Cardiac muscle cell (in vitro differentiated cells and primary cell): ENCODE measurements around the gene SLC25A52. TPM values are rescaled to one million over a fixed set of nuclear protein-coding genes. Genes with fewer than 3 reads are reported as not detected.
"Not testable (repeated sequence)": the region's sequence is repeated elsewhere in the genome, so short reads cannot be mapped to it uniquely, and the experiment has no call there.

Source experiments
- DNase-seq, 2 donors: peaks; one replicate each; pipeline versions ENCODE4 v3.0.0 to v3.0.0-alpha.2; 2010 to 2017; ENCODE audit warnings: low read depth in 1 of 2, low spot score in 1 of 2
- H3K27ac ChIP-seq: fragments of 200-600 bp; sonication (generic); 2 replicates; pipeline ENCODE4 v1.5.1; 2016
- H3K27me3 ChIP-seq: fragments of 200-600 bp; sonication (generic); 2 replicates; pipeline ENCODE4 v1.6.0; 2016; ENCODE audit warnings: control low read depth
- H3K36me3 ChIP-seq: fragments of 200-600 bp; sonication (generic); 2 replicates; pipeline ENCODE4 v1.5.1; 2016; ENCODE audit warnings: control low read depth
- H3K4me1 ChIP-seq: fragments of 200-600 bp; sonication (generic); 2 replicates; pipeline ENCODE4 v1.8.1; 2017; ENCODE audit warnings: low read depth, mild to moderate bottlenecking, mixed run types
- H3K4me3 ChIP-seq: fragments of 200-600 bp; sonication (generic); 2 replicates; pipeline ENCODE4 v1.5.1; 2016; ENCODE audit warnings: mild to moderate bottlenecking
- H3K9me3 ChIP-seq: fragments of 200-600 bp; sonication (generic); 2 replicates; pipeline ENCODE4 v1.5.1; 2017; ENCODE audit warnings: low read depth, mild to moderate bottlenecking, control low read depth
- polyA plus RNA-seq: library from polyadenylated mRNA; unstranded; fragments of >200 nt; fragmentation: Nextera tagmentation; extraction: Ambion mirVana; gene quantifications from 2 replicates; pipeline ENCODE4 v1.2.1, GENCODE V29; 2016
- total RNA-seq: library from RNA; depleted of rRNA; stranded (reverse); fragments of >200 nt; gene quantifications from 2 replicates; pipeline ENCODE4 v1.2.3, GENCODE V29; 2016
- TF ChIP-seq, protein P1 (sequence below): IDR thresholded peaks from 2 replicates; pipeline ENCODE4 v1.5.1; 2012; ENCODE audit warnings: low read depth, mild to moderate bottlenecking, low read length

SLC25A52 gene
- total and polyA plus RNA-seq, 2 experiments from 2014 or later = not detected

DNA sequence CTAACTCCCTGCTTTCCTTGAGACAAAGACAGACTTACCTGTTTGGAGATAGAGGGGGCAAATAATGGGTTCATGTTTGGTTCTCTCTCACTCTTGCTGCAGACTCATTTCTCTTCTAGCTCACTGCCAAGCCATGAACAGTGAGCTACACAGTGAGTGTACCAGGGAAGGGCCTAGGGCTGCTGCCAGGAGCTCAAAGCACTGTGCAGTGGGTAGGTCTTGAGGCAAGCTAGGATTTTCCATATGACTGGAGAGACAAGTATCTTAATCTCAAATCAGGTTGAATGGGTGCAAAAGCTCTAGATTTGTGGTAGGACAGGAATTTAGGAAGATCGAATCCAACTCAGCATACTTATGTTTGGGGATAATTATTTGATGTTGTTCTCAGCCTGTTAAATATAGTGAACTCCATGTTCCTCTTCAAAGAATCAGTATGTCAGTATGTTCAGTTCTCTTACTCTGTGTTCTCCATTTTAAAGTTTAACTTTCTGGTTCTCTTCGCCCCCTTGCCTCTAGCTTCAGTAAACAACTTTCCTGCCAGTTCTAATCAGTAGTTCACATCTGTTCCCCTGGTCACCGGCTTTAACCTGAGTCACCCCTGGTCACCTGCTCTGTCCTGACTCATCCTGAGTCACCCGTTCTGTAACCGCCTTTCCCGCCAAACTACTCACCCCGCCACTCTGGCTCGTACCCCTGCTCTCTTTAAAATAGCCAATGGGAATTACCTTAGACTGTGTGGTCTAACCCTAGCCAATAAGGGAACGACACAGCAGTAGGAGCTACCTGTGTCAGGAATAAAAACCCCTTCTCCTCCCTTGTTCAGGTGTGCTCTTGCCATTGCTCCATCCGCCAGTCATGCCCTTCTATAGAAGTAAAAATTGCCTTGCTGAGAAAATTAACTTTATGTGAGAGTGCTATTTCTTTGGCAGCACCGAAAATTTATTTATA, 21.9 kb downstream of the SLC25A52 start:
- Histone ChIP-seq H3K36me3 (no peaks in the 10 kb centered on the region), H3K4me1 (no peaks in the 10 kb centered on the region), H3K4me3 (no peak overlapping the region), H3K27ac (no peak overlapping the region), H3K27me3 (no peaks in the 10 kb centered on the region), H3K9me3 (no peaks in the 10 kb centered on the region)
- TF ChIP-seq, protein P1, sequence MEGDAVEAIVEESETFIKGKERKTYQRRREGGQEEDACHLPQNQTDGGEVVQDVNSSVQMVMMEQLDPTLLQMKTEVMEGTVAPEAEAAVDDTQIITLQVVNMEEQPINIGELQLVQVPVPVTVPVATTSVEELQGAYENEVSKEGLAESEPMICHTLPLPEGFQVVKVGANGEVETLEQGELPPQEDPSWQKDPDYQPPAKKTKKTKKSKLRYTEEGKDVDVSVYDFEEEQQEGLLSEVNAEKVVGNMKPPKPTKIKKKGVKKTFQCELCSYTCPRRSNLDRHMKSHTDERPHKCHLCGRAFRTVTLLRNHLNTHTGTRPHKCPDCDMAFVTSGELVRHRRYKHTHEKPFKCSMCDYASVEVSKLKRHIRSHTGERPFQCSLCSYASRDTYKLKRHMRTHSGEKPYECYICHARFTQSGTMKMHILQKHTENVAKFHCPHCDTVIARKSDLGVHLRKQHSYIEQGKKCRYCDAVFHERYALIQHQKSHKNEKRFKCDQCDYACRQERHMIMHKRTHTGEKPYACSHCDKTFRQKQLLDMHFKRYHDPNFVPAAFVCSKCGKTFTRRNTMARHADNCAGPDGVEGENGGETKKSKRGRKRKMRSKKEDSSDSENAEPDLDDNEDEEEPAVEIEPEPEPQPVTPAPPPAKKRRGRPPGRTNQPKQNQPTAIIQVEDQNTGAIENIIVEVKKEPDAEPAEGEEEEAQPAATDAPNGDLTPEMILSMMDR = no peak
- no peak for DNase-seq

DNA sequence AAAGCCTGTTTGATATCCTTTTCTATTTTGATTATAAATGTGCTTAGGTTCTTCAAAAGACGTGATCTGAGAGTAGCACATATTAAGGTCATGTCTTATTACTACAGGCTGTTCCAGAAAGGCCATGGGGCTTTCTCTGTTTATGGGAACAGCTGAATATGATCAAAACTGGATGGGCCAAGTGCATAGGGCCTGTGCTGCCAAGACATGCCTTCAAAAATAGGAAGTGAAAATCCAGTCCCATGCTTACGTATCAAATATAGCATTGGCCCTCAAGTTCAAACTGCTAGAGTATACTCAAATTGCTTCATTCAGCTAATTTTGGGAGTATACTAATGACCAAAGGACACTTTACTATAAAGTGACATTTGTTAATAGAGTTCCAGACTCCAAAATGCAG, 24.1 kb downstream of the SLC25A52 start:
- no peak for DNase-seq
- TF ChIP-seq, protein P1 = no peak
- no peaks in the 10 kb centered on the region for H3K36me3 ChIP-seq
- no peak overlapping the region for H3K27ac ChIP-seq
- H3K9me3 ChIP-seq = no peaks in the 10 kb centered on the region
- H3K27me3 ChIP-seq = no peaks in the 10 kb centered on the region
- H3K4me1 ChIP-seq = peaks cover 6% of the 10 kb centered on the region
- no peak overlapping the region for H3K4me3 ChIP-seq

DNA sequence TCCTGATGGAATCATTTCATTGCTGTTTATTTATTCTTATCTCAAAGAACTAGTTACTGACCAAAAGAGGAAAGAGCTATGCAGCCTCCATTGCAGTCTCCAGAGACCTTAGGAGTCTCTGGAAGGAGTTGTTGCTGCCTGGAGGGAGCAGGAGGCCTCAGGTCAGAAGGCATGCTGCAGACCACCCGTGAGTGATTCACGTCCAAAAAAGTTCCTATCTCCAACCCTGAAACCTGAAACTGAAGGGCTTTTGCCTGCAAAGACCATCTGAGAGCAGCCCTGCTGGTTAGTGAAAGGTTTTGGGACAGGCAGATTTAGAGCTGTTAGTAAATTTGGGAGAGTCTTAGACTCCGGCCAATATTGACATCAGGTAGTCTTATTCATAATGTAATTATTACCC, 29.1 kb downstream of the SLC25A52 start:
- H3K36me3 ChIP-seq = no peaks in the 10 kb centered on the region
- H3K4me3 ChIP-seq = no peak overlapping the region
- H3K27me3 ChIP-seq = no peaks in the 10 kb centered on the region
- peaks cover 7% of the 10 kb centered on the region for H3K4me1 ChIP-seq
- TF ChIP-seq, protein P1 = no peak
- no peaks in the 10 kb centered on the region for H3K9me3 ChIP-seq
- H3K27ac ChIP-seq = no peak overlapping the region
- DNase-seq = peak in 1 of 2 donors; percentile 17

DNA sequence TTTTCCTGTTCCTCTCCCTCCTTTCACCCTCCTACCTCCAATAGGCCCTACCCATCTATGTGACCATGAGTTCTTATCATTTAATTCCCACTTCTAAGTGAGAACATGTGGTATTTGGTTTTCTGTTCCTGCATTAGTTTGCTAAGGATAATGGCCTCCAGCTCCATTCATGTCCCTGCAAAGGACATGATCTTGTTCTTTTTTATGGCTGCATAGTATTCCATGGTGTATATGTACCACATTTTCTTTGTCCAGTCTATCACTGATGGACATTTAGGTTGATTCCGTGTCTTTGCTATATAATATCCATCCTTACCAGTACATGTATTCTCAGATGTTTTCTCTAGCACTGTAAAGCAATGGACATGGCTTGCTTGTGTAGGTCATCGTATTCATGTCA, 31.5 kb downstream of the SLC25A52 start:
- not testable (repeated sequence) for H3K27ac ChIP-seq, H3K36me3 ChIP-seq, H3K9me3 ChIP-seq, H3K4me1 ChIP-seq, H3K27me3 ChIP-seq, DNase-seq, H3K4me3 ChIP-seq

DNA sequence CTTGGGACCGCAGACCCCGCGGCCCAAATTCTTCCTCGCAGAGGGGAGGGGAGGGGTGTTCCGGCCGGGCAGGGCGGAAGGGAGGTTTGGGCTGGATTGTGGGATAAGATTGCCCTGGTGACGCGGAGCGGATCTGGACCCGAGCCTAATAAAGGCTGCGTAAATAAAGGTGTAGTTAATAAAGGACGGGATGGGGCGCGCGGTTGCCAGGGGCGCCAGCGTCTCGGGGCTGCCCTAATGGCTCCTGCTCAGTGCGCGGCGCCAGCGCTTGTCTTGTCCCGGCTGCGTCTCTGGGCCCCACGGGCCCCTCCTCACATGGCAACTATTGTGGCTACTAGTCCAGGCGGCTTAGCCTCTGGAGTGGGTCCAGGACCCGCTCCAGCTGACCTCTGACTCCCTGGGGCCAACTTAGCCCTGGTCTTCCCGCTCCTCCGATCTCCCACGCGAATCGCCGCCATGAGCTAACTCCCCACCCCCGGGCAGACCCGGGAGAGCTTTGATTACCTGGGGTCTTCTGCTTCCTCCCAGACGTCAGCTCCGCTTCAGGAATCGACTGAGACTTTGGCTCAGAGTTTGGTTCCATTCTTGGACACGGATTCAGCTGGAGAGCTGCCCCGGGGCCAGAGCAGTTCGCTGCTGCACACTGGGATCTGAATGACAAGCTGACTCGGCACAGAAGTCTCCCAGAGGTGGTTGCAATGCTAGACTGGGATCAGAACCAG, 36.5 kb downstream of the SLC25A52 start:
- H3K36me3 ChIP-seq = no peaks in the 10 kb centered on the region
- H3K4me1 ChIP-seq = no peaks in the 10 kb centered on the region
- H3K27ac ChIP-seq = no peak overlapping the region
- no peaks in the 10 kb centered on the region for H3K27me3 ChIP-seq
- DNase-seq = peak in 1 of 2 donors; percentile 34
- H3K9me3 ChIP-seq = no peaks in the 10 kb centered on the region
- H3K4me3 ChIP-seq = no peak overlapping the region
- TF ChIP-seq, protein P1 = no peak

DNA sequence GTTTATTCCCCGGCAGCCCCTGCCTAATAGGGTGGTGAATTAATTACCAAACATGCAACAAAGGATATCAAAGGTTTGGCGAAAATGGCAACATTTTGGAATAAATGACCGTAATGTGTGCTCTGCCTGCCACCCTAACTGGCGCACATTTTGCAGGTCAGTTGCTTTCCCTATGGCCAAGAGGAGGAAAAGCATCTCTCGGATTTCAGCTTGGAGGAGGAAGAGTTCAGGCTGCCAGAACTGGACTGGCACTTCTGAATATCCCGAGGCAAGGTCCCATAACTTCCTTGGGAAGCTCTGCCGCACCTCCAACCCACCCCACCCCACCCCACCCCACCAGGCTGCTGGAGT, 37.1 kb downstream of the SLC25A52 start:
- TF ChIP-seq, protein P1 = no peak
- H3K27ac ChIP-seq = no peak overlapping the region
- H3K9me3 ChIP-seq = no peaks in the 10 kb centered on the region
- no peaks in the 10 kb centered on the region for H3K36me3 ChIP-seq
- H3K4me1 ChIP-seq = no peaks in the 10 kb centered on the region
- DNase-seq = no peak
- H3K4me3 ChIP-seq = no peak overlapping the region
- H3K27me3 ChIP-seq = no peaks in the 10 kb centered on the region
